Duodenal mucosa (tissue), 2 donors: ENCODE data around the gene U2SURP.
A peak's percentile ranks its signal among the peaks of the same experiment; 100 is the strongest.
"Not testable (repeated sequence)": the region's sequence is repeated elsewhere in the genome, so short reads cannot be mapped to it uniquely, and the experiment has no call there.

Experiments used
- H3K27ac ChIP-seq: one replicate; pipeline ENCODE4 v1.7.0; 2013; ENCODE audit warnings: low read depth, low read length
- H3K27me3 ChIP-seq, 2 donors: one replicate each; pipeline ENCODE4 v1.7.0; 2013; ENCODE audit warnings: low read length in 2 of 2, control low read depth in 1 of 2; ENCODE audit not compliant: insufficient read depth in 2 of 2, control insufficient read depth in 1 of 2
- H3K36me3 ChIP-seq, 2 donors: one replicate each; pipeline ENCODE4 v1.7.0; 2013; ENCODE audit warnings: low read length in 2 of 2, control low read depth in 1 of 2; ENCODE audit not compliant: insufficient read depth in 2 of 2, control insufficient read depth in 1 of 2
- H3K4me1 ChIP-seq, 2 donors: one replicate each; pipeline ENCODE4 v1.7.0; 2013; ENCODE audit warnings: low read length in 2 of 2, control low read depth in 1 of 2; ENCODE audit not compliant: insufficient read depth in 2 of 2, control insufficient read depth in 1 of 2
- H3K4me3 ChIP-seq, 2 donors: one replicate each; pipeline ENCODE4 v1.7.0; 2013; ENCODE audit warnings: low read length in 2 of 2, low read depth in 1 of 2
- H3K9ac ChIP-seq, 2 donors: one replicate each; pipeline ENCODE4 v1.7.0; 2013; ENCODE audit warnings: low read length in 2 of 2, low read depth in 1 of 2
- H3K9me3 ChIP-seq, 2 donors: one replicate each; pipeline ENCODE4 v1.7.0; 2013; ENCODE audit warnings: low read length in 2 of 2, control low read depth in 1 of 2; ENCODE audit not compliant: control insufficient read depth in 1 of 2

U2SURP gene

DNA sequence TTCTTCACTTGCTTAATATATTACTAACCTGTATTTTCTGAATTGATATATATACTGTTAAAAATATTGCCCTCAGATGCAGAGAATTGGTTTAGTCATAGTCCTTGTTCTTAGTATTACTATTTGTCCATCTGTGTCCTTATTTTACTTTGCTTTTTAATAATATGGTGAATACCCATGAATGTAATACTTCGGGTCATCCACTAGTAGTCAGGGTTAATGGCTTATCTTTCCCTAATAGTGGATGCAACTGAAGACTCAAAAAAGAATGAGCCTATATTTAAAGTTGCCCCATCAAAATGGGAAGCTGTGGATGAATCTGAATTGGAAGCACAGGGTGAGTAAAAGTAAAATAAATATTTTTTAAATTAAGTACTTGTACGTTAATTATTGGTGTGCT, 36.5 kb downstream of the U2SURP start:
- Histone ChIP-seq H3K4me1 (peaks cover 0 to 9% of the 10 kb centered on the region in 2 donors), H3K9me3 (no peaks in the 10 kb centered on the region), H3K9ac (no peak overlapping the region), H3K4me3 (no peak overlapping the region), H3K27ac (no peak overlapping the region), H3K36me3 (peaks cover 6 to 48% of the 10 kb centered on the region in 2 donors), H3K27me3 (no peaks in the 10 kb centered on the region)

DNA sequence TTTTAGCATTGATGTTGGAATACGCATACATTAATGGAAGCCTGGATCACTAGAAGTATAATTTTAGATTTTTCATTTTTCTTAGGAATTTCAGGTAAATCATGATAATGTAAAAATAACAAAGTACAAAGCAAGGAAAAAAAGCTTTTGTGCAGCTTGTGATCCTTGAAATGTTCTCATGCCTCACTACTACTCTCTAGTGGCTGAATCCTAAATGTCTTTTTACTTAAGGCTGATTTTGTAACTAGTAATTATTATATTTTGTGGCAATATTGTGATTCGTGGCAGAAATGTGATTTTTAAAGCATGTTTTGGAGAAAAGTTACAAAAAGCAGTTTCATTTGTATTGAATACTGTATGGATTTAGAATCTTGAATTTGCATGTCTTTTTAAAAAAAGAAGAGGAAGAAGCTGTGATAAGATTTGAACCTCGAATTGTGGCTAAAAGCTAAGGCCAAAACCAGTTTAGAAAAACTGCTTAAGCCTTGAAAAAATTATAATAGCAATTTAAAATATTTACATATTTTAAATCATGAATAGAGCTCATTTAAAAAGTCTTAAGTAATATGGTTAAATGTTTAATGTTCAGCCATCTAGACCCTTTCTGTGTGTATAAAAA, 39.0 kb downstream of the U2SURP start:
- Histone ChIP-seq H3K9ac (no peak overlapping the region), H3K4me3 (no peak overlapping the region), H3K27ac (no peak overlapping the region), H3K9me3 (no peaks in the 10 kb centered on the region), H3K4me1 (peaks cover 0 to 9% of the 10 kb centered on the region in 2 donors), H3K27me3 (no peaks in the 10 kb centered on the region), H3K36me3 (peaks cover 5 to 53% of the 10 kb centered on the region in 2 donors)

DNA sequence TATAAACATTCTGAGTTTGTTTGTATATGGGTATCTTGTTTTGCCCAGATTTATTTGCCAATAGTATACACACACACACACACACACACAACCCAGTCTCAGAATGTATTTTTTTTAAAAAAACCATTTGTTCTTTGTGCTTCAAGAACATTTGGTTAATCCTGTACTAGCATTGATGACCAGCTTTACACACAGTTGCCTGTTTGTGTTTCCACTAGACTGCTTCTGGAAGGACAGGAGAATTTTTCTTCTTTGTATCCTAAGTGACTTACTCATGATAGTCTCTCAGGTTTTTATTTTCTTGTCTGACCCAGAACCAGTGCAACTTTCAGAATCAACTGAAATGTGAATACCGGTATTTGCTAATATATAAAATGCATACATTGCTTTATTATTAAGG, 40.5 kb downstream of the U2SURP start:
- H3K4me3 ChIP-seq, result no peak overlapping the region
- H3K27me3 ChIP-seq, result no peaks in the 10 kb centered on the region
- H3K27ac ChIP-seq, result no peak overlapping the region
- H3K9ac ChIP-seq, result no peak overlapping the region
- H3K36me3 ChIP-seq, result peaks cover 8 to 58% of the 10 kb centered on the region in 2 donors
- peaks cover 0 to 3% of the 10 kb centered on the region in 2 donors for H3K4me1 ChIP-seq
- no peaks in the 10 kb centered on the region for H3K9me3 ChIP-seq

DNA sequence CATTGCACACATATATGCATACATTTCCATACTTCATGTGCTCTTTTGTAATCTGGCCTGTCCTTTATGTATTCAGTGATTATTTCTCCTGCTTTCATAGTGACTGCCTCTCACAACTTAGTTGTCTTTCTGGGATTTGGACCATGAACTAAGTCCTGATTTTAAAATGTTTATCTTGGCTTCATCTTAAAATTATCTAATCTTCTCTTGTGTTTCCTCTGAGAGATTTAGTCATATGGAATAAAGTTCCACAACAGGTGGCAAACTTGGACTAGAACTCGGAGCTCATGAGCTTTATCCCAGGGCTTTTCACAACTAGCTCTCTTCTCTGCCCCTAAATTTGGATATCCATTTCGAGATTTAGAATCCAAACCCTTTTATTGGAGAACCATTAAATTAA, 44.3 kb downstream of the U2SURP start:
- Histone ChIP-seq H3K27ac (no peak overlapping the region), H3K4me1 (no peaks in the 10 kb centered on the region), H3K9me3 (no peaks in the 10 kb centered on the region), H3K36me3 (peaks cover 3 to 51% of the 10 kb centered on the region in 2 donors), H3K27me3 (no peaks in the 10 kb centered on the region), H3K4me3 (no peak overlapping the region), H3K9ac (no peak overlapping the region)

DNA sequence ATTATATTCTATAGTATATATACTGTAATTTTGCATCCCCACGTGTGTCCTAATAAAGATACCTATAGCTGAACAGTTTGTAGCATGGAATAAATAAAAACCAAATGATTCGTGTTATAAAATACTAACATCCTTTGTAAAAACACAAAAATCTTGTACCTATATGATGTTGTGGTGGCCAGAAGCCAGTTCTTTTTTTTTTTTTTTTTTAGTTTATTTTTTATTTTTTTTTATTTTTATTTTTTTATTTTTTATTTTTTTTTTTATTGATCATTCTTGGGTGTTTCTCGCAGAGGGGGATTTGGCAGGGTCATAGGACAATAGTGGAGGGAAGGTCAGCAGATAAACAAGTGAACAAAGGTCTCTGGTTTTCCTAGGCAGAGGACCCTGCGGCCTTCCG, 44.7 kb downstream of the U2SURP start:
- H3K4me1 ChIP-seq, H3K9me3 ChIP-seq, H3K9ac ChIP-seq, H3K27ac ChIP-seq, H3K4me3 ChIP-seq, H3K27me3 ChIP-seq: not testable (repeated sequence)
- peaks cover 3 to 55% of the 10 kb centered on the region in 2 donors for H3K36me3 ChIP-seq

DNA sequence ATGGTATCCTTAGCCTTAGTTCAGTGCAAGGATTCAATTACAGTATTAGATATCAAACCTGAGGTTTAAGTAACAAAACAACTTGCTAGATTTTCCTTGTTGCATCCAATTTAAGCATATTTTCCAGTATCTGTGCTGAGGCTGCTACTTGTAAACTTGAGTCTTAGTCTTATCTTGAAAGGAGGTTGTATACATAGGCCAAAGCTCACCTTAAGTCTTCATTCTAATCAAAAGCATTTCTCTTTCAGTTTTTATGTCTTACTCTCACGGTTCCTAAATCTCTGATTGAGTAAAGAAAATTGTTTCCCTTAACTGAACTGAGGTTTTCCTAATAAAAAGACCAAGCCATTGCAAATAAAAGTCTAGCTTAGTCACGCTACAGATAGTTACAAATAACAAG, 52.6 kb downstream of the U2SURP start:
- Histone ChIP-seq H3K9me3 (no peaks in the 10 kb centered on the region), H3K27me3 (no peaks in the 10 kb centered on the region), H3K36me3 (peaks cover 28 to 68% of the 10 kb centered on the region in 2 donors), H3K4me3 (no peak overlapping the region), H3K27ac (no peak overlapping the region), H3K9ac (no peak overlapping the region), H3K4me1 (peaks cover 5 to 13% of the 10 kb centered on the region in 2 donors)

DNA sequence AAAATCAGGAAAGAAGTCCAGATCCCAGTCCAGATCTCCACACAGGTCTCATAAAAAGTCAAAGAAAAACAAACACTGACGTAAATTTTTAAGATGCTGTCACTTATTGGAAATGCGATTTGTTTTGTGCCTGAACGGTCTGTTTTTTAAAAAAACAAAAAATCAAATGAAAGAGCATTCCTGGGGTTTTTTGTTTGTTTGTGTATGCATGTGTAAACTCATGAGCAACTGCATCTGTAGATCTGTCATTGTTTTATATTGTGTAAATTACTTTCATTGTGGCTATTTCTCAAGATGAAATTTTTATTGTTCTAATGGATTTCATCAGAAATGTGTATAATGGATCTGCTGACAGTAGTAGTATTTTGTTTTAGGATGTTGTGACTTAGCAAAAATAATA, 55.0 kb downstream of the U2SURP start:
- Histone ChIP-seq H3K27ac (no peak overlapping the region), H3K4me1 (peaks cover 5 to 13% of the 10 kb centered on the region in 2 donors), H3K4me3 (no peak overlapping the region), H3K9me3 (no peaks in the 10 kb centered on the region), H3K9ac (no peak overlapping the region), H3K27me3 (no peaks in the 10 kb centered on the region), H3K36me3 (peaks cover 28 to 52% of the 10 kb centered on the region in 2 donors)

DNA sequence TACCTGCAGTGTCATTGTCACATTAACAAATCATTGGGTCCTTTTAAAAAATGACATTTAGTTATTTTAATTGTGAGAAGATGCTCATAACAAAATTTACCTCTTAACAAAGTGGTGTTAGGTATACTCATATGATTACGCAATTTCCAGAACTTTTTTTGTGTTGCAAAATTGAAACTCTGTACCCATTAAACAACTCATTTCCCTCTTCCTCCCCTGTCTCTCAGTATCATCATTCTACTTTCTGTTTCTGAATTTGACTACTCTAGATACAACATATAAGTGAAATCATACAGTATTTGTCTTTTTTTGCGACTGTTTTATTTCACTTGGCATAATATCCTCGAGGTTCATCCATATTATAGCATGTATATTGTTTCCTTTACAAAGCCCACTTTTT, 59.5 kb downstream of the U2SURP start:
- no peaks in the 10 kb centered on the region for H3K27me3 ChIP-seq
- H3K36me3 ChIP-seq, result peaks cover 4 to 10% of the 10 kb centered on the region in 2 donors
- H3K27ac ChIP-seq, result no peak overlapping the region
- peaks cover 9 to 17% of the 10 kb centered on the region in 2 donors for H3K4me1 ChIP-seq
- H3K9me3 ChIP-seq, result no peaks in the 10 kb centered on the region
- no peak overlapping the region for H3K4me3 ChIP-seq
- H3K9ac ChIP-seq, result no peak overlapping the region

DNA sequence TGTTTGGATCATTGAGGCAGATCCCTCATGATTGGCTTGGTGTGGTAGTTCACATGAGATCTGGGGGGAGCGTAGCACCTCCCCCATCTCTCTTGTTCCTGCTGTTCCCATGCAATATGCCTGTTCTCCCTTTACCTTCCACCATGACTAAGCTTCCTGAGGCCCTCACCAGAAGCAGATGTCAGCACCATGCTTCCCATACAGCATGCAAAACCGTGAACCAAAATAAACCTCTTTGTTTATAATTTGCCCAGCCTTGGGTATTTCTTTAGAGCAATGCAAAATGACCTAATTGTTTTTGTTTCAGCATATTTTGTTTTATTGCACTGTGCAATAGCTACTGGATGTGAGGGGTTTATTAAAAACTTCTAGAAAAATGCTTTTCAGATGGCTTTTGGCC, 61.6 kb downstream of the U2SURP start:
- no peaks in the 10 kb centered on the region for H3K36me3 ChIP-seq
- H3K9me3 ChIP-seq, result no peaks in the 10 kb centered on the region
- H3K4me1 ChIP-seq, result peaks cover 9 to 10% of the 10 kb centered on the region in 2 donors
- H3K4me3 ChIP-seq, result no peak overlapping the region
- no peak overlapping the region for H3K9ac ChIP-seq
- no peak overlapping the region for H3K27ac ChIP-seq
- no peaks in the 10 kb centered on the region for H3K27me3 ChIP-seq

DNA sequence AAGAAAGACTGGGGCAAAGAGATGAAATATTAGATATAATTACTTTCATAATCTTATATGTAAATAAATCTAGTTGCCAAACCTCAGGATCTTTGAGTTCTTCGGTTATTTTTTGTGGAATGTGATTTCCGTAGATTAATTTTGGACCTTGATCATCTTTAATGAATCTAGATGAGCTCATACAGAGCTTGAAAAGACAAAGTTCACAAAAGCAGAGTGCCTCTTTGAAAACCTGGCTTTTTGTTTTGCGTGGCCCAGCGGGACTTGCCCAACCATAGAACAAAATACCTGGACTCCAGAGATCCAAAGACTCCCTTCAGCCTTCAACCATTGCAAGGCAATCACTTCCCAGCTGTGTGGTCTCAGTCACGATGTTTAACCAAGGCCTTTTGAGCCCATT, 63.4 kb downstream of the U2SURP start:
- Histone ChIP-seq H3K4me3 (peak overlapping the region in 1 of 2 donors; percentile 2), H3K27me3 (no peaks in the 10 kb centered on the region), H3K4me1 (peaks cover 8 to 9% of the 10 kb centered on the region in 2 donors), H3K9ac (no peak overlapping the region), H3K9me3 (no peaks in the 10 kb centered on the region), H3K36me3 (no peaks in the 10 kb centered on the region), H3K27ac (no peak overlapping the region)
